Stomach (tissue), 9 donors: ENCODE data around the gene MAGIX. TPM values are rescaled to one million over a fixed set of nuclear protein-coding genes. Genes with fewer than 3 reads are reported as not detected.
"Not testable (repeated sequence)": the region's sequence is repeated elsewhere in the genome, so short reads cannot be mapped to it uniquely, and the experiment has no call there.

Source experiments
- DNase-seq, 2 donors: peaks; one replicate each; pipeline versions ENCODE4 v3.0.0 to v3.0.0-alpha.2; 2013 to 2019
- H3K27ac ChIP-seq, 5 donors: fragments of 200-600 bp in 4 of 5; sonication (generic) in 4 of 5; one replicate each; pipeline ENCODE4 v1.5.1; 2013 to 2019; ENCODE audit warnings: mild to moderate bottlenecking in 1 of 5, moderate library complexity in 1 of 5
- H3K27me3 ChIP-seq, 3 donors: fragments of 200-600 bp; sonication (generic); one replicate each; pipeline ENCODE4 v1.5.1; 2017 to 2019; ENCODE audit warnings: mixed run types in 1 of 3
- H3K36me3 ChIP-seq, 4 donors: fragments of 200-600 bp; sonication (generic); 1 replicate in 3 of 4; 2 replicates in 1 of 4; pipeline ENCODE4 v1.5.1; 2016 to 2019
- H3K4me1 ChIP-seq, 4 donors: fragments of 200-600 bp; sonication (generic); one replicate each; pipeline ENCODE4 v1.5.1; 2016 to 2019
- H3K4me3 ChIP-seq, 4 donors: fragments of 200-600 bp; sonication (generic) in 3 of 4; one replicate each; pipeline ENCODE4 v1.5.1; 2016 to 2019; ENCODE audit warnings: mild to moderate bottlenecking in 1 of 4
- H3K9me3 ChIP-seq, 4 donors: fragments of 200-600 bp; sonication (generic); one replicate each; pipeline ENCODE4 v1.5.1; 2016 to 2019
- CTCF ChIP-seq, 7 experiments: fragments of 450-650 bp in 4 of 7; fragments of 200-600 bp in 3 of 7; sonication (generic) in 3 of 7; IDR thresholded peaks; one replicate each; pipeline ENCODE4 v1.5.1; 2016 to 2019; ENCODE audit warnings: antibody characterized with exemption in 7 of 7, control low read depth in 2 of 7, mild to moderate bottlenecking in 1 of 7
- EP300 ChIP-seq: sonication (generic); formaldehyde crosslinking; IDR thresholded peaks from one replicate; pipeline ENCODE4 v1.6.1; 2017; ENCODE audit warnings: antibody characterized with exemption
- POLR2A ChIP-seq, 4 donors: fragments of 450-650 bp; IDR thresholded peaks; one replicate each; pipeline ENCODE4 v1.6.1; 2016; ENCODE audit warnings: antibody characterized with exemption in 4 of 4, control low read depth in 2 of 4, mild to moderate bottlenecking in 1 of 4, moderate library complexity in 1 of 4
- POLR2AphosphoS5 ChIP-seq, 3 donors: sonication (generic); formaldehyde crosslinking; IDR thresholded peaks; one replicate each; pipeline ENCODE4 v1.6.1; 2016; ENCODE audit warnings: antibody characterized with exemption in 3 of 3
- WGBS, 5 donors: extraction: QIAGEN DNeasy Blood & Tissue Kit in 3 of 5; methylation state at CpG; one replicate each; pipeline versions ENCODE4 v1.1.5 to v1.1.7; 2013 to 2018; 5-methylcytosine and 5-hydroxymethylcytosine counted together
- intact Hi-C: fragments of 100-400 bp; cut with DNase I; formaldehyde crosslinking; loops from one replicate; pipeline ENCODE4 v1.15.1; 2023; ENCODE audit warnings: low total_unique reads
- polyA plus RNA-seq, 3 donors: library from polyadenylated mRNA; stranded (reverse); fragments of 200-250 nt; gene quantifications; one replicate each; pipeline ENCODE4 v1.2.3, GENCODE V29; 2013
- total RNA-seq, 5 donors: library from RNA; depleted of rRNA; stranded (reverse); fragments of >200 nt; gene quantifications; one replicate each; pipeline versions ENCODE4 v1.1.0 to v1.2.3, GENCODE V29; 2014 to 2016
- donor health status: healthy with polysubstance abuse.
- donor health status: Bipolar disorder and iron deficiency.
- donor health status: healthy.

MAGIX gene
- total and polyA plus RNA-seq, 8 donors, result 4.7 to 43.2 (median 25.2) TPM

- 0 to 53% (median 1%) methylated on average over 7 to 35 of the region's 37 CpGs for WGBS, 5 donors
- Histone ChIP-seq H3K4me3 (peak overlapping the region; percentile 52 to 66 (median 58)), H3K36me3 (peaks cover 0 to 34% (median 26%) of the 10 kb centered on the region in 4 donors), H3K4me1 (peaks cover 4 to 52% (median 35%) of the 10 kb centered on the region in 4 donors), H3K27ac (peak overlapping the region; percentile 75 to 92 (median 87)), H3K9me3 (peaks cover 0 to 9% (median 2%) of the 10 kb centered on the region in 4 donors), H3K27me3 (no peaks in the 10 kb centered on the region)
- DNase-seq, result peak; percentile 74 to 86
- intact Hi-C loops, result no loop called here
- TF ChIP-seq POLR2AphosphoS5 (IDR thresholded peaks at IDR 0.05) (peak in 1 of 3 donors; percentile 49), EP300 (no peak)
These were observed 9.8 kb downstream of the MAGIX start for GRCh38 chrX:49172280-49172780.

- peaks cover 4 to 48% (median 27%) of the 10 kb centered on the region in 4 donors for H3K4me1 ChIP-seq
- H3K27ac ChIP-seq, result peak overlapping the region in 4 of 5 donors; percentile 83 to 92 (median 88)
- WGBS, 5 donors, result 73 to 95% (median 92%) methylated on average over 3 to 8 of the region's 8 CpGs
- H3K9me3 ChIP-seq, intact Hi-C loops, DNase-seq, H3K27me3 ChIP-seq: not testable (repeated sequence)
- peaks cover 0 to 43% (median 35%) of the 10 kb centered on the region in 4 donors for H3K36me3 ChIP-seq
- peak overlapping the region in 1 of 4 donors; percentile 66 for H3K4me3 ChIP-seq
These were observed 11.0 kb downstream of the MAGIX start for GRCh38 chrX:49173544-49173943.

GRCh38 chrX:49174723-49175122 is 12.2 kb downstream of the MAGIX start:
- intact Hi-C loops, result no loop called here
- Histone ChIP-seq H3K27ac (no peak overlapping the region), H3K4me1 (peaks cover 4 to 47% (median 27%) of the 10 kb centered on the region in 4 donors), H3K9me3 (peaks cover 0 to 14% (median 2%) of the 10 kb centered on the region in 4 donors), H3K27me3 (no peaks in the 10 kb centered on the region), H3K36me3 (peaks cover 0 to 54% (median 46%) of the 10 kb centered on the region in 4 donors), H3K4me3 (no peak overlapping the region)
- DNase-seq, result no peak
- TF ChIP-seq POLR2A (IDR thresholded peaks at IDR 0.05) (no peak), CTCF (IDR thresholded peaks at IDR 0.05) (no peak), POLR2AphosphoS5 (IDR thresholded peaks at IDR 0.05) (no peak), EP300 (no peak)
- 31 to 59% (median 47%) methylated on average over 3 of the region's 3 CpGs for WGBS, 5 donors

- H3K36me3 ChIP-seq, result peaks cover 0 to 57% (median 51%) of the 10 kb centered on the region in 4 donors
- WGBS, 5 donors, result 87 to 95% (median 88%) methylated on average over 18 to 43 of the region's 43 CpGs
- no peak for DNase-seq
These were observed 13.1 kb downstream of the MAGIX start for GRCh38 chrX:49175435-49176274.

More at GRCh38 chrX:49175435-49176274, 13.1 kb downstream of the MAGIX start:
- Histone ChIP-seq H3K27ac (peak overlapping the region in 1 of 5 donors; percentile 77), H3K4me1 (peaks cover 4 to 47% (median 27%) of the 10 kb centered on the region in 4 donors), H3K27me3 (no peaks in the 10 kb centered on the region), H3K4me3 (no peak overlapping the region), H3K9me3 (peaks cover 0 to 11% (median 2%) of the 10 kb centered on the region in 4 donors)
- intact Hi-C loops, result no loop called here
- TF ChIP-seq CTCF (IDR thresholded peaks at IDR 0.05), result no peak
- no peak for TF ChIP-seq EP300
- no peak for TF ChIP-seq POLR2AphosphoS5 (IDR thresholded peaks at IDR 0.05)
- no peak for TF ChIP-seq POLR2A (IDR thresholded peaks at IDR 0.05)
